Nucleus accumbens (tissue), 56 donors: ENCODE results near the gene IRAK1.

Source experiments
- DNase-seq, 56 donors: peaks; one replicate each; lab custom pipeline; 2025; lab: John Stamatoyannopoulos, UW

The IRAK1 gene

GRCh38 chrX:154019633-154020528 is at the start of gene IRAK1:
Gene IRAK1 (minus strand): TSS chrX:154019902. CDS start chrX:154019812, 90 bp downstream.
- peak in 26 of 56 donors; percentile 2 to 69 (median 32) for DNase-seq

GRCh38 chrX:154068560-154068959 is 48.9 kb upstream of the IRAK1 start:
- DNase-seq: no peak

GRCh38 chrX:154064637-154065435 is 45.1 kb upstream of the IRAK1 start:
- no peak for DNase-seq

GRCh38 chrX:154063234-154063633 is 43.5 kb upstream of the IRAK1 start:
- DNase-seq: no peak

- no peak for DNase-seq
These were observed 42.1 kb upstream of the IRAK1 start for GRCh38 chrX:154061801-154062200.

- no peak for DNase-seq
These were observed 40.1 kb upstream of the IRAK1 start for GRCh38 chrX:154059729-154060245.

GRCh38 chrX:154059231-154059630 is 39.5 kb upstream of the IRAK1 start:
- no peak for DNase-seq

- DNase-seq: no peak
These were observed 38.7 kb upstream of the IRAK1 start for GRCh38 chrX:154058214-154058997.

- no peak for DNase-seq
These were observed 38.1 kb upstream of the IRAK1 start for GRCh38 chrX:154057791-154058190.

DNA sequence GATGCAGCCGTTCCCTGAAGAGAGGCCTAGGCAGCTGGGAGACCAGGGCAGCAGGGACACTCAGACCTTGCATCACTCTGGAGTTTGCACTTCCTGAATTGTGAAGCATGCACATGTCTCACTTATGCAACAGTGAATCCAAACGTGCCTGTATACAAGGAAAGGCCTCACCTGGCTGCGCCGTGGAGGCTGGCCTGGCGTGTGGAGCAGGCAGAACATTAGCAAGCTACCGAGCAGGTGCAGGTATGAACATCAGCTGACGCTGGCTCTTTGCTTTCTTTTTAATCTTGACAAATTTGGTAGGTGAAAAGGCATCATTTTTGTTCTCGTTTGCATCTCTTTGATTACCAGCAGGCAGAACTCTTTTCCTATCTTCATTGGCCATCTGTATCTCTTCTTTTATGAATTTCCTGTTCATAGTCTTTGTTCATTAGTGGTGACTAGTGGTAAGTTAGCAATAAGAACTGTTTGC is 37.1 kb upstream of the IRAK1 start:
- no peak for DNase-seq

- DNase-seq: peak in 39 of 56 donors; percentile 1 to 77 (median 18)
These were observed 31.6 kb upstream of the IRAK1 start for GRCh38 chrX:154051201-154051810.

GRCh38 chrX:154050113-154050495 is 30.4 kb upstream of the IRAK1 start:
- DNase-seq: no peak

GRCh38 chrX:154049209-154050112 is 29.8 kb upstream of the IRAK1 start:
- DNase-seq: no peak

- no peak for DNase-seq
These were observed 28.7 kb upstream of the IRAK1 start for GRCh38 chrX:154048398-154048797.

GRCh38 chrX:154046940-154047610 is 27.4 kb upstream of the IRAK1 start:
- DNase-seq: no peak

GRCh38 chrX:154046031-154046781 is 26.5 kb upstream of the IRAK1 start:
- DNase-seq: peak in 4 of 56 donors; percentile 2 to 5 (median 4)

DNA sequence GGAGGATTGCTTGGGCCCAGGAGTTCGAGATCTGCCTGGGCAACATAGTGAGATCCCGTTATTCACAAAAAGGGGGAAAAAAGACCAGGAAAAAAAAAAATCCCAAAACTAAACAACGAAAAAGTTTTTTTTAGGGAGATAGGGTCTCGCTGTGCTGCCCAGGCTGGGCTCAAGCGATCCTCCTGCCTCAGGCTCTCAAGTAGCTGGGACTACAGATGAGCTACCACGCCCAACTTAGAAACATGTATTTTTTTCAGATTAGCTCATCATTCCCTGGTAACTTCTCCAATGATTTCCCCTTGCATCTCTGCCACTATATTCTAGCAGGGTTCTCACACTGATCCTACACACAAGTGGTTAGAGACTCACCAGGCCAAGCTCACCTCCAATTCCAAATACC is 24.4 kb upstream of the IRAK1 start:
- no peak for DNase-seq
